Kidney epithelial cell (primary cell): Measurements from ENCODE around the gene TBL1Y. TPM values are rescaled to one million over a fixed set of nuclear protein-coding genes. Genes with fewer than 3 reads are reported as not detected.

Experiments used
- DNase-seq: peaks from one replicate; pipeline ENCODE4 v3.0.0-alpha.2; 2010; ENCODE audit warnings: low read depth
- H3K27me3 ChIP-seq: 2 replicates; pipeline ENCODE4 v1.6.0; 2011; ENCODE audit warnings: low read length; ENCODE audit not compliant: control insufficient read depth, insufficient read depth
- H3K36me3 ChIP-seq: 2 replicates; pipeline ENCODE4 v1.5.1; 2011; ENCODE audit warnings: low read length; ENCODE audit not compliant: control insufficient read depth, insufficient read depth
- H3K4me3 ChIP-seq: 2 replicates; pipeline ENCODE4 v1.5.1; 2011; ENCODE audit warnings: low read depth, mild to moderate bottlenecking, control low read depth, low read length
- CTCF ChIP-seq: IDR thresholded peaks from 2 replicates; pipeline ENCODE4 v1.5.1; 2011; ENCODE audit warnings: mild to moderate bottlenecking, moderate library complexity, low read length, control low read depth, inconsistent platforms; ENCODE audit not compliant: insufficient read depth, poor library complexity, severe bottlenecking
- total RNA-seq: library from RNA; depleted of rRNA; stranded (reverse); fragments of >200 nt; gene quantifications from 2 replicates; pipeline ENCODE4 v1.2.3, GENCODE V29; 2015

TBL1Y gene
- total RNA-seq, 1 donor from 2014 or later = 2.5 TPM

- Histone ChIP-seq H3K4me3 (no peak overlapping the region), H3K27me3 (no peaks in the 10 kb centered on the region), H3K36me3 (no peaks in the 10 kb centered on the region)
- no peak for DNase-seq
- TF ChIP-seq CTCF = no peak
Measured at GRCh38 chrY:7122202-7122601, 211.7 kb downstream of the TBL1Y start.

GRCh38 chrY:7125136-7126056 lies 214.9 kb downstream of the TBL1Y start:
- no peak for DNase-seq
- no peaks in the 10 kb centered on the region for H3K27me3 ChIP-seq
- TF ChIP-seq CTCF = no peak
- H3K4me3 ChIP-seq = no peak overlapping the region
- no peaks in the 10 kb centered on the region for H3K36me3 ChIP-seq

GRCh38 chrY:7128211-7128610 lies 217.7 kb downstream of the TBL1Y start:
- no peak for TF ChIP-seq CTCF
- Histone ChIP-seq H3K36me3 (no peaks in the 10 kb centered on the region), H3K27me3 (no peaks in the 10 kb centered on the region), H3K4me3 (no peak overlapping the region)
- DNase-seq = no peak

Other genes starting within 250 kb of the TBL1Y start
- gene AMELY, start 1.1 kb downstream of the TBL1Y start, total RNA-seq = not detected in 2 replicates